ENCODE measurements around the gene FCN2.
"Not testable (repeated sequence)": the region's sequence is repeated elsewhere in the genome, so short reads cannot be mapped to it uniquely, and the experiment has no call there.

FCN2 gene

GRCh38 chr9:134847752-134848432, 32.7 kb upstream of the FCN2 start:
- no peak for DNase-seq

GRCh38 chr9:134848504-134848903, 32.1 kb upstream of the FCN2 start:
- DNase-seq: no peak

GRCh38 chr9:134850611-134851010, 30.0 kb upstream of the FCN2 start:
- DNase-seq: no peak

GRCh38 chr9:134851020-134851419, 29.6 kb upstream of the FCN2 start:
- no peak for DNase-seq

- no peak for DNase-seq
These were observed 27.5 kb upstream of the FCN2 start for GRCh38 chr9:134852906-134853654.

GRCh38 chr9:134853893-134854292, 26.7 kb upstream of the FCN2 start:
- DNase-seq: no peak

- DNase-seq: no peak
These were observed 26.0 kb upstream of the FCN2 start for GRCh38 chr9:134854541-134854981.

- no peak for DNase-seq
These were observed 25.2 kb upstream of the FCN2 start for GRCh38 chr9:134855231-134855899.

GRCh38 chr9:134855900-134856377, 24.7 kb upstream of the FCN2 start:
- DNase-seq: no peak

GRCh38 chr9:134857451-134857850, 23.2 kb upstream of the FCN2 start:
- DNase-seq: not testable (repeated sequence)

GRCh38 chr9:134858051-134858841, 22.4 kb upstream of the FCN2 start:
- DNase-seq: no peak

- no peak for DNase-seq
These were observed 20.1 kb upstream of the FCN2 start for GRCh38 chr9:134860510-134860909.

GRCh38 chr9:134861595-134862334, 18.8 kb upstream of the FCN2 start:
- no peak for DNase-seq

GRCh38 chr9:134863306-134863902, 17.2 kb upstream of the FCN2 start:
- no peak for DNase-seq

- DNase-seq: no peak
These were observed 16.4 kb upstream of the FCN2 start for GRCh38 chr9:134863941-134864820.

GRCh38 chr9:134864821-134865190, 15.8 kb upstream of the FCN2 start:
- DNase-seq: no peak

- no peak for DNase-seq
These were observed 12.5 kb upstream of the FCN2 start for GRCh38 chr9:134867917-134868750.

- no peak for DNase-seq
These were observed 11.7 kb upstream of the FCN2 start for GRCh38 chr9:134868751-134869553.
